Neural progenitor cell (in vitro differentiated cells): ENCODE results near the gene RBFOX2.

Experiments
- CTCF ChIP-seq: fragments of 200-600 bp; sonication (generic); IDR thresholded peaks from 2 replicates; pipeline ENCODE4 v1.5.1; 2017; ENCODE audit warnings: antibody characterized with exemption, mild to moderate bottlenecking
- EZH2phosphoT487 ChIP-seq: fragments of 200-600 bp; sonication (generic); IDR thresholded peaks from 2 replicates; pipeline ENCODE4 v1.6.1; 2017; ENCODE audit warnings: antibody characterized with exemption

GRCh38 chr22:36002084-36002483 lies 26.5 kb downstream of the RBFOX2 start:
- no peak for TF ChIP-seq CTCF
- no peak for TF ChIP-seq EZH2phosphoT487
